ENCODE results near the gene BBS2.

BBS2 gene, protein sequence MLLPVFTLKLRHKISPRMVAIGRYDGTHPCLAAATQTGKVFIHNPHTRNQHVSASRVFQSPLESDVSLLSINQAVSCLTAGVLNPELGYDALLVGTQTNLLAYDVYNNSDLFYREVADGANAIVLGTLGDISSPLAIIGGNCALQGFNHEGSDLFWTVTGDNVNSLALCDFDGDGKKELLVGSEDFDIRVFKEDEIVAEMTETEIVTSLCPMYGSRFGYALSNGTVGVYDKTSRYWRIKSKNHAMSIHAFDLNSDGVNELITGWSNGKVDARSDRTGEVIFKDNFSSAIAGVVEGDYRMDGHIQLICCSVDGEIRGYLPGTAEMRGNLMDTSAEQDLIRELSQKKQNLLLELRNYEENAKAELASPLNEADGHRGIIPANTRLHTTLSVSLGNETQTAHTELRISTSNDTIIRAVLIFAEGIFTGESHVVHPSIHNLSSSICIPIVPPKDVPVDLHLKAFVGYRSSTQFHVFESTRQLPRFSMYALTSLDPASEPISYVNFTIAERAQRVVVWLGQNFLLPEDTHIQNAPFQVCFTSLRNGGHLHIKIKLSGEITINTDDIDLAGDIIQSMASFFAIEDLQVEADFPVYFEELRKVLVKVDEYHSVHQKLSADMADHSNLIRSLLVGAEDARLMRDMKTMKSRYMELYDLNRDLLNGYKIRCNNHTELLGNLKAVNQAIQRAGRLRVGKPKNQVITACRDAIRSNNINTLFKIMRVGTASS

DNA sequence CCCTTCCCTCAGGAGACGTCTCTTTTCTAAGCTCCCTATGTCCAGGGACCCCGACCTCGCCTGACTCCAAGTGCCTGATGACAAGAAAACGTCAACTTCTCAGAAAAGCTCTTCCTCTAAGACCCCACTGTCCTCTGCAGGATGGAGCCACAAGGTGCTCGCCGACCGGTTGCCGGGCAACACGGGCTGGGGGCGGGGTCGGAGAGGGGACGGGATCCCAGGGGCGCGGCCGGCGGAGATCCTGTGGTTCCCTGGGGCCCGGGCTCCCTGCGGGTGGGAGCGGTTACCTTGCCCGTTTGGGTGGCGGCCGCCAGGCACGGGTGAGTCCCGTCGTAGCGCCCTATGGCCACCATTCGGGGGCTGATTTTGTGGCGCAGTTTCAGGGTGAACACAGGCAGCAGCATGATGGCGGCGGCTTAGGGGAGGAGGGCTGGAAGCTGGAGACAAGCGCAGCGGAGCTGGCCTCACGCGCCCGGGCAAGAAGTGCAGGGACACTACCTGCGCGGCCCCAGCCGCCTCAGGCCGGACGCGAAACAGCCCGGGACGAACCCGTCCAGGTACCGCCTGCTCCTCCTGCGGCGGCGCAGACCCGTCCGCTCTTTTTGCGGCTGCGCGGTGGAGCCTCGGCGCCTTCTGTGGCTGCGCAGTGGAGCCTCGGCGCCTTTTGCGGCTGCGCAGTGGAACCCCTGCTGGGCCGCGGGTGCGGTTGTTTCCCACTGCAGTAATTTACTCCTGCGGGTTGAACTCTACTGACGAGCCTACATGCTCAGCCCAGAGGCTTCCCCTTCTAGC lies at the start of gene BBS2:
Gene BBS2 (minus strand): TSS at position 566 of the 792 bp plus-strand sequence. CDS start 162 bp downstream, at position 404.
- intact Hi-C loops (cut with DNase I) = no loop called here
- peak; percentile 81 to 98 (median 92) for DNase-seq

DNA sequence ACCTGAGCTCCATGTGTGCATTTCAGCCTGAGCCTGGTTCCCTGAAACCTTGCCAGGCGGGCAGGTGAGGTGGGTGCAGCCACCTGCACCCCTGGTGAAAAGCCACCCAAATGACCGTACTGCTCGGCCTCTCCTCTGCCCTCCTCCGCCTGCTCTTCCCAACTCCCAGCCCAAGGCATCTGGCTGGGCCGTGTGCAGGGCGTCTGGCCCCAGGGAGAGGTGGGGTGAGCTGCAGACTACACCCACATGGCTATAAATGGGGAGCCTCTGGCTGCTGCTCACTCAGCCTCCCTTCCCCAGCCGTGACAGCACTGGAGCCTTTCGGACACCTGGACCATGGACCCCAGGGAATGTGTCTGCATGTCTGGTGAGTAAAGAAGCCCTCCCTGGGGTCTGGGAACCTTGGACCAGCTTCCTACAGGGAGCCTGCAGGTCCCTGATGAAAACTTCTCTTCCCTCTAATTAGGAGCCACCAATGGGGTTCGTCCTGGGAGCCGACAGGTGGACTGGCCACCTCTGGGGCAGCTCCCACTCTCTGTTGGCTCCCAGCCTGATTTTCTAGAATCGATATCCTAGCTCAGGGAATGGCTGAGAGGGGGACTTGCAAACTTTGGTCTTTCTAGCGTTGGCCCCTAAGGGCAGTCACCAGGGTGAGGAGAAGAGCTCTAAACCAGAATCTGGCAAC lies 45.1 kb upstream of the BBS2 start, which contains the start of gene MT4:
Gene MT4 (plus strand): TSS at position 281 of the 685 bp plus-strand sequence. CDS start 56 bp downstream, at position 337.
- DNase-seq = no peak
- intact Hi-C loops (cut with DNase I) = no loop called here

DNA sequence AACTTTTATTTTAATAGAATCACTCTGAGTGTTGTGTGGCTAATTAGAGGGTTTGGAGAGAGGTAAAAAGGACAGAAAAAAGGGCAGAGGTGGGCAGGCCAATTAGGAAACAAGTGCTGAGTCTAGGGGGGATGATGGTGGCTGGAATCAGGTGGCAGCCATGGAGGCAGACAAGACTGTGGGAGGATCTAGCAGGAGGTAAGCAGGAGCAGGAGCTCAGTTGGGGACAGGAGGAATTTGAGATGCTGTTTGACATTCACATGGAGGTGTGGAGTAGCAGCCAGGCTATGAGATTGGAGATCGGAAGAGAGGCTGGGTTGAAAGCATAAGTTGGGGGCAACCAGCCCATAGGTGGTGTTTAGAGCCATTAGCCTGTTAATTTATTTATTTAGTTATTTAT lies 41.3 kb upstream of the BBS2 start:
- peak in 1 of 10 donors; percentile 52 for DNase-seq
- intact Hi-C loops (cut with DNase I) = no loop called here

DNA sequence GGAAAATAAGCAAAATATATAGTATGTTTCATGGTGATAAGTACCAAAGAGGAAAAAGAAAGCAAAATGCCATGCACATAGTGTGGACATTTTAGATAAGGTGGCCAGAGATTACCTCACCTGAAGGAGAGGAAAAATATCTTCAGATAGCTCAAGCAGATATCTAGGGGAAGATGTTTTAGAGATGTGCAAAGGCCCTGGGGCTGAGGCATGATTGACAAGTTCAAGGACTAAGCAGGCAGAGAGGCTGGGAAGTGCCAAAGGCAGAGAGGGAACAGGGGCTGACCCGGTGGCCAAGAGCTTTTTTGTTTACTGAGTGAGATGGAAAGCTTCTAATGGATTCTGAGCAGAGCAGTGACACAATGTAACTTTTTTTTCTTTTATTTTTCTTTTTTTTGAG lies 40.6 kb upstream of the BBS2 start:
- intact Hi-C loops (cut with DNase I) = no loop called here
- DNase-seq = no peak

DNA sequence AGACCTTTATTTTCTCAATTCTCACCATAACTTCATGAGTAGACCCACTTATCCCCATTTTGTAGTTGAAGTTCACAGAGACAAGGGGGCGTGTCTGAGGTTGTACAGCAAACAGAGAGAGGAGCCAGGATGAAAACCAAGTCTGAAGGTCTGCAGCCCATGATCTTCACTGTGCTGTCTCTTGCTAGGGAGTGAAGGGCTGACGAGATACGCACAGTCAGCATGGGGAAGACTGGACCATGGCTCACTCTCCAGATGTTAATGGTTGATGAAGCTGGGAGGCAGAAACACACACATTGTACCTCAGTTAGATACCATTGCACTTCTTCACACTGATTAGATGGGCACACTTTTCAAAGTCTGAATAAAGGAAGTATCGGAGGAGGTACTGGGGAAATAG lies 39.3 kb upstream of the BBS2 start:
- intact Hi-C loops (cut with DNase I) = no loop called here
- no peak for DNase-seq

DNA sequence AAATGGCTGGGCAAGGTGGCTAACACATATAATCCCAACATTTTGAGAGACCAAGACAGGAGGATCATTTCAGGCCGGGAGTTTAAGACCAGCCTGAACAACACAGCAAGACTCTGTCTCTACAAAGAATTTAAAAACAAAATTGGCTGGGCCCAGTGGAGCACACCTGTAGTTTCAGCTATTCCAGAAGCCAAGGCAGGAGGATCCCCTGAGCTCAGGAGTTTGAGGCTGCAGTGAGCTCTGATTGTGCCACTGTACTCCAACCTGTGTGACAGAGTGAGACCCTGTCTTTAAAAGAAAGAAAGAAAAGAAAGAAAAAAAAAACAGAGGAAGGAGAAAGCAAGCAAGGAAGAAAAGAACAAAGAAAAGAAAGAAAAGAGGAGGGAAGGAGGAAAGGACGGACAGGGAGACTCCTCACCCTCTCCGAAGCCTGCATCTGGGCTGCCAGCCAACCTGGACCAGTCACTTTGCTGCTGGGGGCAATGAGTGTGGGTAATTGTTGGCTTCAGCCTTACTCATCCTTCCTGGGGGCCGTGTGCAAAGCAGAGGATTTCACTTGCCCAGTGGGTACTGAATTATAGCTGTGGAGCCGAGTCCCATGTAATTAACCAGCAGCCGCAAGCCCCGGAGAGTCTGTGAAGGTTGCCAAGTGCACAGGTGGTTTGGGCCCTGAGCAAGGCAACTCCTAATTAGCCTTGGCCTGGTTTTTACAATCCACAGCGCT lies 38.4 kb upstream of the BBS2 start:
- intact Hi-C loops (cut with DNase I) = no loop called here
- DNase-seq = peak; percentile 58 to 94 (median 76)

DNA sequence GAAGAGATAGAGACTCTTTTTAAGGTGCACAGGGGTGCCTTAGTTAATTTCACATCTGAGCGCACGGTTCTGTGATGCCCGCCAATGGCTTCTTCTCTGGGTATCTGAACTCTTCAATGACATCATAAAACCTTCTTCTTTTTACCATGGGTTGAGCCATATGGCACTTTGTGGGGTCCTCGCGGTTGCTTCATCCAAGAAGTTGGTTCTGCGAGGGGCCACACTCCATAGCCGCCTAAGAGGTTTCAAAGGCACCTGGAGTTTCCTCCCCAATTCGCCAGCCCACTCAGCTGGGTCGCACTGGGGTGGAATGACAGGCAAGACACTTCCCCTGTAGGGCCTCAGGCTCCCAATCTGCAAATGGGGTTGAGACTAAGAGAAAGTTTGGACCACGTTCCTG lies 34.6 kb upstream of the BBS2 start:
- intact Hi-C loops (cut with DNase I) = no loop called here

DNA sequence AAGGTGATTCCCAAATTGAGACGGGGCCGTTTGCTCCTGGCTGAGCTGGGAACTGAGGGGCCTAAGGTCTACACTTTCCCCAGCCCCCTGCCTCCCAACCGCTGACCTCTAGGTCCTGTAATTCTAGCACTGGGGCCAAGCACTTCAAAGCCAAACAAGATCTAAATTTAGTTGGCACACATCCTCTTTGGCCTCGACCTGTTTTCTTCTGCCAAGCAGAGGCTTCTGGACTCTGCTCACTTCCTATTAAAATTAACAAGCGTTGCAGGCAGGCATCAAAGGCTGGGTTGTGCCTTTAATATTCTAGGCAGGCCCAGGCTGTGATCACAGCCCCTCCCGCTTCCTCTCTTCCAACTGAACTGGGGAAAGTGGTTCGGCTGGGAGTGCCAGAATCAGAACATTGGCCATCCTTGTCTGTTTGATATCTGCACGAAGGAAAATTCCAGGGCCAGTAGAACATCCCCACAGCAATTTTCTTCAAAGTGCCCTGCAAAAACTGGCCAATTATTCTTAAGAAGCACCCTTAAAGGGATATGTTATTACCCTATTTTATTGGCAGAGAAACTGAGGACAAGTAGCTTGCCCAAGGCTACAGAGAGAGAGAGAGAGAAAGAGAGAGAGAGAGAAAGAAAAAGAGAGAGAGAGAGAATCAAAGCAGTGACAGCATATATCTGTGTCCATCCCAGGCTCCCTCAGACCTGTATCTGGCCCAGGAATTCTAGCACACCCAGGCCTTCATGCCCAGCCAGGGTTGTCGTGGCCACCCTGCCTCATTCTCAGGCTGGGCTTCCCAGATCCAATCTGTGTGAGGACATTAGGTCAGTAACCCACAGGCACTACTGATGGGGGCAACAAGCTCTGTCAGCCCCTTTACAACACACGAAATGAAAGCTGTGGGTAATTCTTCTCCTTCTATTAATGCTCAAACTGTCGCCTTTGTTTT lies 32.2 kb upstream of the BBS2 start:
- intact Hi-C loops (cut with DNase I) = no loop called here
- peak; percentile 47 to 94 (median 74) for DNase-seq

More for the DNA sequence above, 34.6 kb upstream of the BBS2 start:
- DNase-seq = peak in 1 of 10 donors; percentile 40

DNA sequence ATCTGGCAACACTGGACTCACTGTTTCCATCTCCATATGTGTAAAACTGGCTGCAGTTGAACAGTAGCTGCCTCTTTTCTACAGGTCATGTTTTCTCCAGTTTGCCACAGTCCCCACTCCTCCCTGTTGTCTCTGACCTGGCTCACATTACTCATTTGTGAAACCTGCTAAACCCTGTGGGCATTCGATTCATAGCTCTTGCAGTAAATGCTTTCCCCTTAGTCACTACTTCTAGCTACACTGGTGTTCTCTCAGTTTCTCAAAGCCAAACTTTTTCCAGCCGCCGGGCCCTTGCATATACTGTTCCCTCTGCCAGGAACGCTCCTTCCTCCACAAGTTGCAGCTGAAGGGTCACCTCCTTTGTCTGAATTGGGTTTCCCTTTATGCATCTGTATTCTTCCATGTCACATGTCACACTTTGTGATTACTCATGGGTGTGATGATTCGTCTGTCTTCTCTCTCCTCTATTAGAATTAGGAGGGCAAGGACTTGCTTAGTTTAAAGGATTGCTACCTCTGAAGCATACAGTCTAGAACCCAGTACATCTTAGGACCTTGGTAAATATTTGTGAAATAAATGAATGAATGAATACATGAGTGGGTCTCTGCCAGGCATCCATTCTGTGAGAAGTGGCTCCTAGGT lies 30.0 kb upstream of the BBS2 start:
- DNase-seq = peak in 1 of 10 donors; percentile 33
- intact Hi-C loops (cut with DNase I) = no loop called here

DNA sequence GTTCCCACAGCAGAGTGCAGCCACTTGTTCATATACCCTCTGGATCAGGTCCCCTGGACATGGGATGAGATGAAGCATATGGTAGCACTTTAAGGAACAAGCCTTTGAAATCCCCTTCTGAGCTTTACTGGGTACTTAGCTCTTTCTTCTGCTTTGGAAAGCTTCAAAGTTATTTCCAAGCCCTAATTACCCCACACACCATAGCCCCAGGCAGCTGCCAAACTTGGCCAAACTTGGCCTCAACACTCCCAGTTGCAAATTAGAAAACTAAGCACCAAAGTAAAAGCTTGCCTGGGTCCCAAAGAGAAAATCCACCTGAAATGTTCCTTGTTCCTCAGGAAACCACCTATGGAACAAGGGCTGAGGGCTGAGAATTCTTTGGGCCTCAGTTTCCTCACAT lies 29.3 kb upstream of the BBS2 start:
- peak in 1 of 10 donors; percentile 28 for DNase-seq
- intact Hi-C loops (cut with DNase I) = no loop called here

DNA sequence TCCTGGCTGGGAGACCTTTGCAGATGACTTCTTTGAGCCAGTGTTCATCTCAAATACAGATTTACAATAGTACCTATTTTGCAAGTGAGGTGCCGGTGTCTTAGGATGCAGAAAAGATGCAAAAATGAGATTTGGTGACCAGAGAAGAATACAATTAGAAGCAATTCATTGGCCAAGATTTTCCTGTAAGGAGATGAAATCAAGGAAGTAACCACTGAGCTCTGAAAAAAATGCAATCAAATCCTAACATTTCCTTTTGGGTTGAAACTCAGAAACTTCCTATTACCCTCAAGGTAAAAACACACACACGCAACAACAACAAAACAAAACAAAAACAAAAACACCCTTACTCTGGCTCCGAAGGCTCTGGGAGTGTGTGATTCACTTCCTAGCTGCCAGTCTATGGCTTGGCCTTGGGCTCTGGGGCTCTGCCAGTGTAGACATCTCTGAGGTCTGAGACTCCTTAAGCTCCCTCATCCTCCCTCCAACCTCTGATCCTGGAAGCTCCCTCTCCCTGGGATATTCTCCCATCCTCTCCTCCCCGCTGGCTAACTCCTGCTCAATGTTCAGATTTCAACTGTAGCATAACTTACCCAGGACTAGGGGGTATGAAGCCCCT lies 28.2 kb upstream of the BBS2 start:
- intact Hi-C loops (cut with DNase I) = no loop called here
- peak in 1 of 10 donors; percentile 36 for DNase-seq

DNA sequence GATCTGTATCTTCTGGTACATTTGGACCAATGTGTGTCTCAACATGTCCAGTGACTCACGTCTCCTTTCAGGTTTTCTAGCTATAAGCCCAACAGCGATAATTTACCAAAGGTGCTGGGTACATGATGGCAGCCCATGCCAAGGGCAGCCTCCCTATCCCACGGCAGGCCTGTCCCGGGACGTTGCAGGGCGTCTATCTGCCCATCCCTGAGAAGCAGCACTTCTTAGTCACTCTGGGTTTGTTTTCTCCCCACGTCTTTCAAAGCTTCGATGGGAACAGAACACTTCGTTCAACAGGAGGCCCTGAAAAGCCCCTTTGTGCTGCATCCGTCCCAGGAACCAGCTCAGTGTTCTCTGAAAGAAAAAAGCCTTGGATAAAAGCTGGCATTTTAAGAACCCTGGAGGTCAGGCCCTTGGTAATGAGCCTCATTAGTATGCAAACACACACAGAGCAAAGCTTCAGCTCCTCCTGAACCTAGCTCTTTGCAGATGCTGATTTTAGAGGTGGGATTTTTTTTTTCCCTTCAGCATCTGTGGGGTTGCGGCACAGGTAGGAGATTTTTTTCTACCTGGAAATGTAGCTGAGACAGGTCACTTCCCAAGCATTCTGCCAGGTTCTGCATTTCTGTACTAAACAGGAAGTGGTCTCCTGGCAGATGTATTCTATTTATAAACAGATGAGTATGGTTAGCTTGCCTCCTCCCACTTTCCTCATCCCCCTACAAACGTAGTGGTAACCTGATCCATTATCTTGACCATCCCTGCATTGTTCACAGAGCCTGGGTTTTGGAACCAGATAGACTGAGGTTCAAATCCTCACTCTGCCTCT lies 27.5 kb upstream of the BBS2 start:
- peak; percentile 41 to 93 (median 68) for DNase-seq
- intact Hi-C loops (cut with DNase I) = no loop called here

DNA sequence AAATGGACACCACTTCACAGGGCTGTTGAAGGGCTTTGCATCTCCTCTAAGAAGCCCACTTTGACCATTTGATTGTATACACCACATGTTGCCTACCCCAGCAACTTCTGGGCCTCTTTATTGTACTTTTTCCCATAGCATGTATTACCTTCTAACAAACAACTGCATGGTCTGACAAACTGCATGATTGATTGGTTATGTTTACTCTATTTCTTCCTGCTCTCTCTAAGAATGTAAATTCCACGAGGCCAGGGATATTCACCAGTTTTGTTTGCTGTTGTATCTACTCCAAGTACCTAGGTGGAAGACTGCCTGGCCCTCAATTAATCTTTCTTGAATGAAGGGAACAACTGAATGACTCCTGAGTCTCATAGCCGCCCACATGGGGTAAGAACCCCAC lies 22.2 kb upstream of the BBS2 start:
- DNase-seq = no peak
- intact Hi-C loops (cut with DNase I) = no loop called here

DNA sequence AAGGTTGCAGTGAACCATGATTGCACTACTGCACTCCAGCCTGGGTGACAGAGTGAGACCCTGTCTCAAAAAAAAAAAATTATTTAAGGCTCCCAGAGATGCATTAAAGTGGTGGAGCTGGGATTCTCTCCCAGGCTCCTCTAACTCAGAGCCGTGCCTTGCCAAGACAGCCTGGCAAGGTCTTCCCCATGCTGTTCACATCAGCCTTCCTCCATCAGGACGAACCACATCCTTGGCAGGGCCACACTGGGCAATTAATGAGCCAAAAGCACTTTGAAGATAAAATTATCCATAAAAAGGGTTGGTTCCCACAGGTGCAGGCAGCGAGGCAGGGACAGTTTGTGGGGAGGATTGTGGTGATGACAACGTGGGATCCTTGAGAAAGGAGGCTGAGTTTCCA lies 19.8 kb upstream of the BBS2 start:
- intact Hi-C loops (cut with DNase I) = no loop called here
- DNase-seq = no peak

DNA sequence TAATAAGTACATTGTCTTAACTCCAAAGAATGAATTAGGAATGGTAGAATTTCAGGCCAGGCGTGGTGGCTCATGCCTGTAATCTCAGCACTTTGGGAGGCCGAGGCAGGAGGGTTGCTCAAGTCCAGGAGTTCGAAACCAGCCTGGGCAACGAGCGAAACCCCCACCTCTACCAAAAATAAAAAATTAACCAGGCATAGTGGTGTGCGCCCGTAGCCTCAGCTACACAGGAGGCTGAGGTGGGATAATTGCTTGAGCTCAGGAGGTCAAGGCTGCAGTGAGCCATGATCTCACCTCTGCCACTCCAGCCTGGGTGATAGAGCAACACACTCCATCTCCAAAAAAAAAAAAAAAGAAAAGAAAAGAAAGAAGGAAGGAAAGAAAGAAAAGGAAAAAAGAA lies 18.5 kb upstream of the BBS2 start:
- no peak for DNase-seq
- intact Hi-C loops (cut with DNase I) = no loop called here

DNA sequence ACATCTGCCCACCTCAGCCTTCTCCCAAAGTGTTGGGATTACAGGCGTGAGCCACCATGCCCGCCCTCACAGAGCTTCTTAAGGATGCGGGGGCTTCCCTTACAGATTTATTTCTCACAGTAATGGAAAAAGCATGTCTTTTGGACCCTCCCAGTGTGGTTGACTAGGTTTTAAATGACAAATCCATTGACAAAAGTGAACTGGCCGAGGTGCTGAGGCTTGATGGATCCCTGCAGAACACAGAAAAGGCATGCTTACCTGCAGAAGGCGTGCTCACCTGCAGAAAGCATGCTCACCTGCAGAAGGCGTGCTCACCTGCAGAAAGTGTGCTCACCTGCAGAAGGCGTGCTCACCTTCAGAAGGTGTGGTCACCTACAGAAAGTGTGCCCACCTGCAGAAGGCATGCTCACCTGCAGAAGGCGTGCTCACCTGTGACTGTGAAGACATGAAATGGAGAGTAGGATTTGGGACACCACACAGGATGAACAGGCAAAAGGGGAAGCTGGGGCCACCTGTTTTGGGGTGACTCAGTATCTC lies 15.1 kb upstream of the BBS2 start:
- no peak for DNase-seq
- intact Hi-C loops (cut with DNase I) = no loop called here

Measured in posterior cingulate gyrus (tissue), 11 donors.